ENCODE results near the gene CPPED1.

DNA sequence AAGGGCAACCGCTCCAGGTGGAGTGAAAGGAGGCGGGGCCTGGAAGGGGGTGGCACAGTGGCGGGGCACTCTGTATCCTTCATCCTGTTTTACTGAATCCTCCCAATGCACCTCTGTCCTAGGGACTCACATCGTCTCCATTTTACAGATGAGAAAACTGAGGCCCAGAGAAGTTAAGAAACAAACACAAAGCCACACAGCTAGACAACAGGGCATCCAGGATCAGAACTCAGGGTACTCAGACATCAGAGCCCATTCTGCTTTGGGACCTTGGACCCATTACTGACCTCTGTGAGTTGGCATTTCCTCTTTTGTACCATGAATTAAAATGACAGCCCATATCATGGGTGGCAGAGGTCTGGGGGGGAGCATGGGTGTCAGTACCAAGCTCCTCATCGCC is 129.2 kb downstream of the CPPED1 start:
- TF ChIP-seq, protein P1, sequence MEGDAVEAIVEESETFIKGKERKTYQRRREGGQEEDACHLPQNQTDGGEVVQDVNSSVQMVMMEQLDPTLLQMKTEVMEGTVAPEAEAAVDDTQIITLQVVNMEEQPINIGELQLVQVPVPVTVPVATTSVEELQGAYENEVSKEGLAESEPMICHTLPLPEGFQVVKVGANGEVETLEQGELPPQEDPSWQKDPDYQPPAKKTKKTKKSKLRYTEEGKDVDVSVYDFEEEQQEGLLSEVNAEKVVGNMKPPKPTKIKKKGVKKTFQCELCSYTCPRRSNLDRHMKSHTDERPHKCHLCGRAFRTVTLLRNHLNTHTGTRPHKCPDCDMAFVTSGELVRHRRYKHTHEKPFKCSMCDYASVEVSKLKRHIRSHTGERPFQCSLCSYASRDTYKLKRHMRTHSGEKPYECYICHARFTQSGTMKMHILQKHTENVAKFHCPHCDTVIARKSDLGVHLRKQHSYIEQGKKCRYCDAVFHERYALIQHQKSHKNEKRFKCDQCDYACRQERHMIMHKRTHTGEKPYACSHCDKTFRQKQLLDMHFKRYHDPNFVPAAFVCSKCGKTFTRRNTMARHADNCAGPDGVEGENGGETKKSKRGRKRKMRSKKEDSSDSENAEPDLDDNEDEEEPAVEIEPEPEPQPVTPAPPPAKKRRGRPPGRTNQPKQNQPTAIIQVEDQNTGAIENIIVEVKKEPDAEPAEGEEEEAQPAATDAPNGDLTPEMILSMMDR (conservative IDR thresholded peaks at IDR 0.05): no peak
- no peak for TF ChIP-seq ZFX (IDR thresholded peaks at IDR 0.05)
